ENCODE data around the gene FAM114A2. TPM values are rescaled to one million over a fixed set of nuclear protein-coding genes. Genes with fewer than 3 reads are reported as not detected.

FAM114A2 gene
- polyA plus RNA-seq, 4 donors = 7.2 to 18.5 (median 10.8) TPM

Other genes starting within 250 kb of the FAM114A2 start
- gene MFAP3, start 57 bp upstream of the FAM114A2 start, polyA plus RNA-seq = 10 to 100 TPM in 2 of 4 donors, 1 to 10 TPM in 2; 4.2 to 24.1 (median 8.6) TPM
- 10 to 100 TPM in 2 of 4 donors, 1 to 10 TPM in 2; 5.4 to 18.1 (median 8.7) TPM for gene GALNT10, start 151.8 kb upstream of the FAM114A2 start, polyA plus RNA-seq